Epithelial cell of esophagus (primary cell): ENCODE measurements around the gene VAMP3.

Experiments
- DNase-seq: peaks from one replicate; pipeline ENCODE4 v3.0.0; 2010; ENCODE audit warnings: low read depth
- H3K4me3 ChIP-seq: 2 replicates; pipeline ENCODE4 v1.5.1; 2011; ENCODE audit warnings: mild to moderate bottlenecking, low read length, control low read depth
- TF ChIP-seq, protein P1 (sequence below): IDR thresholded peaks from 2 replicates; pipeline ENCODE4 v1.5.1; 2011; ENCODE audit warnings: low read depth, mild to moderate bottlenecking, low read length, control low read depth, inconsistent platforms; ENCODE audit not compliant: insufficient read depth; ENCODE audit errors: missing control alignments

The VAMP3 gene

GRCh38 chr1:7732331-7732730 lies 38.8 kb upstream of the VAMP3 start:
- DNase-seq: no peak
- no peak overlapping the region for H3K4me3 ChIP-seq
- TF ChIP-seq, protein P1, sequence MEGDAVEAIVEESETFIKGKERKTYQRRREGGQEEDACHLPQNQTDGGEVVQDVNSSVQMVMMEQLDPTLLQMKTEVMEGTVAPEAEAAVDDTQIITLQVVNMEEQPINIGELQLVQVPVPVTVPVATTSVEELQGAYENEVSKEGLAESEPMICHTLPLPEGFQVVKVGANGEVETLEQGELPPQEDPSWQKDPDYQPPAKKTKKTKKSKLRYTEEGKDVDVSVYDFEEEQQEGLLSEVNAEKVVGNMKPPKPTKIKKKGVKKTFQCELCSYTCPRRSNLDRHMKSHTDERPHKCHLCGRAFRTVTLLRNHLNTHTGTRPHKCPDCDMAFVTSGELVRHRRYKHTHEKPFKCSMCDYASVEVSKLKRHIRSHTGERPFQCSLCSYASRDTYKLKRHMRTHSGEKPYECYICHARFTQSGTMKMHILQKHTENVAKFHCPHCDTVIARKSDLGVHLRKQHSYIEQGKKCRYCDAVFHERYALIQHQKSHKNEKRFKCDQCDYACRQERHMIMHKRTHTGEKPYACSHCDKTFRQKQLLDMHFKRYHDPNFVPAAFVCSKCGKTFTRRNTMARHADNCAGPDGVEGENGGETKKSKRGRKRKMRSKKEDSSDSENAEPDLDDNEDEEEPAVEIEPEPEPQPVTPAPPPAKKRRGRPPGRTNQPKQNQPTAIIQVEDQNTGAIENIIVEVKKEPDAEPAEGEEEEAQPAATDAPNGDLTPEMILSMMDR: no peak

DNA sequence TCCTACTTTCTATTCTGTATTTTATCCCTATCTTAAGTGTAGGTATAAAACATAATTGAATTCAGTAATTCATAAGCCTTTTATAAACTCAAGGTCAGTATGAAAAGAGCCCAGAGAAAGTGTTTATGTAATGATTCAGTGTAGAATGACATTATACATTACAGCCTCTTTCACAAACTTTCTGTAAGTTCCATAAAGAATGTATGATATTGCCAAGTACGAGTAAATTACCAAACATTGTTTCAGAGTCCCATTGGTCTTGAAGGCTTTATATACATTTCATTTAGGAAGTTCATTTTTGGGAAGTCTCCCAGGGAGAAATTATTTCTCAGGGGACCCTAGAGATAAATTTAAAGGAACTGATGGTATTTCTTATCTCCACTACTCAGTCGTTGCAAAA lies 37.8 kb upstream of the VAMP3 start:
- no peak for DNase-seq
- TF ChIP-seq, protein P1: no peak
- H3K4me3 ChIP-seq: no peak overlapping the region

DNA sequence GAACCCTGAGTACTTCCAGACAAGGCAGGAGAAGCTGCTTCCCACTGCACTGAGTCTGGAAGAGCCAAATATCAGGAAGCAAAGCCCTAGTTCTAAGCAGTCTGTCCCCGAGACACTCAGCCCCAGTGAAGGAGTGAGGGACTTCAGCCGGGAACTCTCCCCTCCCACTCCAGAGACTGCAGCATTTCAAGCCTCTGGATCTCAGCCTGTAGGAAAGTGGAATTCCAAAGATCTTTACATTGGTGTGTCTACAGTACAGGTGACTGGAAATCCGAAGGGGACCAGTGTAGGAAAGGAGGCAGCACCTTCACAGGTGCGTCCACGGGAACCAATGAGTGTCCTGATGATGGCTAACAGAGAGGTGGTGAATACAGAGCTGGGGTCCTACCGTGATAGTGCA lies 33.1 kb upstream of the VAMP3 start:
- TF ChIP-seq, protein P1: no peak
- no peak for DNase-seq
- no peak overlapping the region for H3K4me3 ChIP-seq

DNA sequence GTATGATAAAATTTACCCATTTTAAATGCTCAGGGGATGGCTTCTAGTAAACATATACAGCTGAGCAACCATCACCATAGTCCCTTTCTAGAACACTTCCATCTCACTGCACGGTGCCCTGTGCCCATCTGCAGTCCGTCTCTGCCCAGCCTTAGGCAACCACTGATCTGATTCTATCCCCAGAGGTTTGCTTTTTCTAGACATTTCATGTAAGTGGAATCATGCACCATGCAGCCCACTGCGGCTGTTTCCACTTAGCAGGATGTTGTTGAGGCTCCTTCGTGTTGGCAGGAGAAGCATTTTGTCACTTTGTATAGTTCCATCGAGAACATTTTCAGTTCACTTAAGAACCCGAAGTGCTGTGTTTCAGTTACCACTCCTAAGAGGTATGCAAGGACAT lies 27.8 kb upstream of the VAMP3 start:
- no peak for DNase-seq
- H3K4me3 ChIP-seq: no peak overlapping the region
- TF ChIP-seq, protein P1: no peak

GRCh38 chr1:7744882-7745281 lies 26.2 kb upstream of the VAMP3 start:
- no peak overlapping the region for H3K4me3 ChIP-seq
- TF ChIP-seq, protein P1: no peak
- DNase-seq: no peak

DNA sequence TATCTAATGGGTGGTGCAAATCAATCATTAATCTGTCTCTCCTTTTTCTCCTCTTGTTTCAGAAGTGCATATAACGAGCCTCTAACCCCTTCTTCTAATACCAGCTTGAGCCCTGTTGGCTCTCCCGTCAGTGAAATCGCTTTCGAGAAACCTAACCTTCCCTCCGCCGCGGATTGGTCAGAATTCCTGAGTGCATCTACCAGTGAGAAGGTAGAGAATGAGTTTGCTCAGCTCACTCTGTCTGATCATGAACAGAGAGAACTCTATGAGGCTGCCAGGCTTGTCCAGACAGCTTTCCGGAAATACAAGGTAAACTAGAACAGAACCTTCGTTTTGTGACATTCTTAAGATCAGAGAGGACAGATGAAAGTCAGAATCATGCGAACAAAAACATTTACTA lies 25.3 kb upstream of the VAMP3 start:
- peak; percentile 92 for DNase-seq
- TF ChIP-seq, protein P1: no peak
- peak overlapping the region; percentile 14 for H3K4me3 ChIP-seq

- TF ChIP-seq, protein P1: no peak
- H3K4me3 ChIP-seq: no peak overlapping the region
- no peak for DNase-seq
These were observed 23.5 kb upstream of the VAMP3 start for GRCh38 chr1:7747605-7748004.
